GM12873 (cell line): ENCODE measurements around the gene FANCC.

Experiments
- TF ChIP-seq, protein P1 (sequence below): IDR thresholded peaks from 2 replicates; pipeline ENCODE4 v1.5.1; 2012; ENCODE audit warnings: low read depth, mild to moderate bottlenecking, moderate library complexity, low read length, control low read depth; ENCODE audit not compliant: insufficient read depth; ENCODE audit errors: missing control alignments

Gene FANCC

DNA sequence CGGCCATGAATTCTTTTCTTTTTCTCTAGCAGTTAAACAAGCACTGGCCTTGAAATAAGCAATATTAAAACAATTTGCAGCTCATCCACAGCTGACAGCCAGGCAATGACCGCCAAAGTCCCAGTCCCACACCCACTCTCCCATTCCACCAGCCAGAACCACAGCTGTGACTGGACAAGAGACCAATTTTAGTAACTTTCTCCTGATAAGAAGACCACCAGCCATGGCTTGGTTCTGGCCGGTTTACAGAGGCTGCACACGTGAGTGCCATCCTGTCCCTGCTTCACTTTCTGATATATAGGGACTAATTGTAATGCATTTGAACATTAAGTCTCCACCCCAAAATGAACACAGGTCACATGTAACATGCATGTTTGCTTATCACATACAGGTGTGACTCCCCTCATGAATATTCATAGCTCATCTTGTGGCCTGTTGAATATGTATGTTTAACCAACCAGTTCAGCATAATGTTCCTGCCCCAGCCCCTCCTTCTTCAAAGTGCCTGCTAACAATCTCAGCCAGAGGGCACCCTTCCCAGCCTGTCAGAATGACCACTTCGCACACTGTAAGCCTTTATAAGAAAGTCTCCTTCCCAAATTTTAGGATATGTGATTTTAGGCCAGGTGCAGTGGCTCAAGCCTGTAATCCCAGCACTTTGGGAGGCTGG is 23.9 kb upstream of the FANCC start:
- TF ChIP-seq, protein P1, sequence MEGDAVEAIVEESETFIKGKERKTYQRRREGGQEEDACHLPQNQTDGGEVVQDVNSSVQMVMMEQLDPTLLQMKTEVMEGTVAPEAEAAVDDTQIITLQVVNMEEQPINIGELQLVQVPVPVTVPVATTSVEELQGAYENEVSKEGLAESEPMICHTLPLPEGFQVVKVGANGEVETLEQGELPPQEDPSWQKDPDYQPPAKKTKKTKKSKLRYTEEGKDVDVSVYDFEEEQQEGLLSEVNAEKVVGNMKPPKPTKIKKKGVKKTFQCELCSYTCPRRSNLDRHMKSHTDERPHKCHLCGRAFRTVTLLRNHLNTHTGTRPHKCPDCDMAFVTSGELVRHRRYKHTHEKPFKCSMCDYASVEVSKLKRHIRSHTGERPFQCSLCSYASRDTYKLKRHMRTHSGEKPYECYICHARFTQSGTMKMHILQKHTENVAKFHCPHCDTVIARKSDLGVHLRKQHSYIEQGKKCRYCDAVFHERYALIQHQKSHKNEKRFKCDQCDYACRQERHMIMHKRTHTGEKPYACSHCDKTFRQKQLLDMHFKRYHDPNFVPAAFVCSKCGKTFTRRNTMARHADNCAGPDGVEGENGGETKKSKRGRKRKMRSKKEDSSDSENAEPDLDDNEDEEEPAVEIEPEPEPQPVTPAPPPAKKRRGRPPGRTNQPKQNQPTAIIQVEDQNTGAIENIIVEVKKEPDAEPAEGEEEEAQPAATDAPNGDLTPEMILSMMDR, result no peak

DNA sequence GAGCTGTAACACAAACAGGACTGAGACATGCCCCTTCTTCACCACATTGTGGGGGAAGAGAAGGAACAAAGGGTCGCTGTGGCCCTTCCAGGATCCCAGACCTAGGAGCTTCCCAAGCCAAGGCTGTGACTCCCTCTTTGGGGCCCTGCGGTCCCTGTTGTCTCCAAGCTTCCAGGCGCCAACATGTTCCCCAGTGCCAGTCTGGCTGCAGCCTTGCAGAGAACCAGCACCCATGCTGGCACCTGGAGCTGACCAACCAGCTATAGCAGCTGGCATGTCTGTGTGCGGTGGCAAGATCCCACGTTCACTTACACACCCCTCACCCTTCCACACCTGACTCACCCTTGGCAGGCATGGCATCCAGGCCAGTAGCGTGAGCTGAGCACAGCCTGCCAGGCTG is 20.7 kb upstream of the FANCC start:
- TF ChIP-seq, protein P1, result no peak

DNA sequence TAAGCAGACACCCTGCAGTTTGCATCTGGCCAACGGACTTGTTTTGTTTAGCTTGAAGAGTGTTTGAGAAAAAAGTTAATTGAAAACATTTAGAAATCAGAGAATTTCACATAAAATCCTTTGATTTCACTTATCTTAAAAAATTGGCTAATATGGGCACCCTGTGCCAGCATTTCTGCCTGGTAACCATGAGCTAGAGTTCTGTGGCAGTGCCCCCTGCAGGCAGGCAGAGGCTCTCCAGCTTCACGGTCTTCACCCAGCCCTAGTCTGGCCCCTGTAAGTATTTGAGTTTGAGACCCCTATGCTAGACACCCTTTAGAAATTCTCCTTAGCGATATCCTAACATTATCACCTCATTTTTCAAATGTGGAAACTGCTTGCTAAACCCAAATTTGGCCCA is 18.8 kb upstream of the FANCC start:
- TF ChIP-seq, protein P1, result peak; percentile 60

DNA sequence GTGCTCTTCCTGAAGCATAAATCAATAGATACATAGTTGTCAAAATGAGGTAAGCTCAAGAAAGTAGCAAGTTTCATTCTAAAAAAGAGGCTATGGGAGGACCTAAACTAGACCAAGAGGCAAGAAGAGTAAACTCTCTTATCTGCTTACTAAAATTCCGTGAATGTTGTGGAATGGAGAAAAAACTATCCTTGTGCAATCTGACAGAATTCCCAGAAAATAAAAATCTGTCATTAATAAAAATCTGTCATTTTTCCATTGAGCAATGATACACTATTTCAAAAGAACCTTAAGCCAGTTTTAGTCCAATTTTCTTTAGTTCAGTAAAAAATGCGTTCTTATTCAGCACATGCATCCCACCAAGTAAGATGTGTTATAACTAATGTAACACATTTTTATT is 15.9 kb upstream of the FANCC start:
- TF ChIP-seq, protein P1, result no peak

DNA sequence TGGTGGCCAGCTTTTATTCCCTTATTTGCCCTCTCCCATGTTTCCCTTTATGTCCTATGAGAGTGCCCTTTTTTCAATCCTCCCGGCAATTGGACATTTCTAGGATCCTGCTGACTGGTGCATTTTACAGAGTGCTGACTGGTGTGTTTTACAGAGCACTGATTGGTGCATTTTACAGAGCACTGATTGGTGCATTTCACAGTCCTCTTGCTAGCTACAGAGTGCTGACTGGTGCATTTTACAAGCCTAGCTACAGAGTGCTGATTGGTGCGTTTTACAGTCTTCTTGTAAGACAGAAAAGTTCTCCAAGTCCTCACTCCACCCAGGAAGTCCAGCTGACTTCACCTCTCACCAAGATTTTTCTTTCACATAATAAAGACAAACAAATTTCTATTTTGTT is 15.4 kb upstream of the FANCC start:
- TF ChIP-seq, protein P1, result no peak

DNA sequence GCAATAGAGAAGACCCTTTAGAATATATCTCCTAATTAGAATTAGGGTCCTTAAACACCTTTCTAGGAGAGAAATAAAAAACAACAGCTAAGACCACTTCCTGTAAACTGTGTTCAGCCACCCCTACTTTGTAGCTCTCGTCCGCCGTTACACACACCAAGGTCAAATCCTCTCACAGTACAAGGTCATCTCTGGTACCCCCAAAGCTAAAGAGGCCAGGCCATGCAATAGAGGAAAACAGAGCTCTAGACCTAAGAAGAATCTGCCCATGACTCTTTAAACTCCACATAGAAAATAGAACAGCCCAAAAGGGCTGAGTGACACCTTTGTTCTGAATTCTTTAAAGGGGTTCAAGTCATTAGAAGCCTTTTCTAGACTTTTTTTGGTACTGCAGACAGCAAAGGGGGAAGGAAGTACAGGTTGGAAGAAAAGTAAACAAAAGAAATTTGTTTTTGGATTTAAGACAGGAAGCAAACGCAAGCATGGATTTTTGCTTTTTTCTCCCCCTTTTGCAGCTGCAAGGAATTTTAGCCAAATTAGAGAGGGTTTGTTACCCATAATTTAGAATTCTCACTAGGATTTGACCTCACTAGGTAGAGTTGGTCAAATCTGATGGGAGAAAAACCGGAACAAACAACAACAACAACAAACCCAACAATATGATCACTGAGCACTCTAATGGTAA is 13.4 kb upstream of the FANCC start:
- TF ChIP-seq, protein P1, result no peak

DNA sequence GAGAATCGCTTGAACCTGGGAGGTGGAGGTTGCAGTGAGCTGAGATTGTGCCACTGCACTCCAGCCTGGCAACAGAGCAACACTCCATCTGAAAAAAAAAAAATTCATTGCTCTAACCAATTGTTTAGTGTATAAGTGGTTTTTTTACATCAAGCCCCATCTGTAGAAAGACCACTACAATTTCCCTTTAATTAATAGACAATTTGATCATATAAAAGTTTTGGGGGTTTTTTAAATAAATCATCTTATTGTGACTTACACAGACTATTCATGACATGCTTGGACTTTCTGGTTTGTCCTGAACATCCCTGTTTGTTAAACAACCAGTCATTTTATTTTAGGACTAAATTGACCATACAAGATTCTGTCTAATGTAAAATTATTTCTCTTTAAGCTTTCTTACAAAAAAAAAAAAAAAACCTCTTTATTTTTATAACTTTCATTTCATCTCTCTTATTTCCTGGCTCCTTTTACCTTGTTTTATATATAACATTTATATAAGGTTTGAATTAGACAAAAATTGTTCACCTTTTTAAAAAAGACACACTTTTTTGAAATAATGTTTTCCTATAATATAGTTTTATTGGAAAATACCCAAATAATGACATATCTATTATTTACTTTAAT is 9.8 kb upstream of the FANCC start:
- TF ChIP-seq, protein P1, result no peak
